Smooth muscle cell (in vitro differentiated cells): ENCODE results near the gene ZNF521. TPM values are rescaled to one million over a fixed set of nuclear protein-coding genes. Genes with fewer than 3 reads are reported as not detected.

Source experiments
- DNase-seq: peaks from one replicate; lab custom pipeline; 2025; ENCODE audit not compliant: unreplicated experiment; lab: John Stamatoyannopoulos, UW
- H2AFZ ChIP-seq: fragments of 200-600 bp; sonication (generic); 2 replicates; pipeline ENCODE4 v1.6.0; 2016; ENCODE audit warnings: antibody characterized with exemption, low read depth, mild to moderate bottlenecking
- H3F3A ChIP-seq: fragments of 200-600 bp; sonication (generic); 2 replicates; pipeline ENCODE4 v1.6.0; 2017; ENCODE audit warnings: antibody characterized with exemption, low read depth
- H3K27ac ChIP-seq: fragments of 200-600 bp; sonication (generic); 2 replicates; pipeline ENCODE4 v1.5.1; 2016; ENCODE audit warnings: low read depth, mild to moderate bottlenecking
- H3K27me3 ChIP-seq: fragments of 200-600 bp; sonication (generic); 2 replicates; pipeline ENCODE4 v1.6.1; 2016; ENCODE audit warnings: low read depth, mild to moderate bottlenecking
- H3K36me3 ChIP-seq: fragments of 200-600 bp; sonication (generic); 2 replicates; pipeline ENCODE4 v1.5.1; 2016; ENCODE audit warnings: low read depth
- H3K4me1 ChIP-seq: fragments of 200-600 bp; sonication (generic); 2 replicates; pipeline ENCODE4 v1.5.1; 2016; ENCODE audit warnings: low read depth
- H3K4me2 ChIP-seq: fragments of 200-600 bp; sonication (generic); 2 replicates; pipeline ENCODE4 v1.6.0; 2016; ENCODE audit warnings: mild to moderate bottlenecking
- H3K4me3 ChIP-seq: fragments of 200-600 bp; sonication (generic); 2 replicates; pipeline ENCODE4 v1.5.1; 2016; ENCODE audit warnings: mild to moderate bottlenecking
- H3K79me2 ChIP-seq: fragments of 200-600 bp; sonication (generic); 2 replicates; pipeline ENCODE4 v1.6.0; 2016; ENCODE audit warnings: low read depth, mild to moderate bottlenecking
- H3K9ac ChIP-seq: fragments of 200-600 bp; sonication (generic); 2 replicates; pipeline ENCODE4 v1.6.0; 2016; ENCODE audit warnings: low read depth
- H3K9me3 ChIP-seq: fragments of 200-600 bp; sonication (generic); replicated peaks from 2 replicates; pipeline ENCODE4 v1.5.1; 2016; ENCODE audit warnings: low read depth
- H4K20me1 ChIP-seq: fragments of 200-600 bp; sonication (generic); 2 replicates; pipeline ENCODE4 v1.6.0; 2016; ENCODE audit warnings: low read depth
- CTCF ChIP-seq: fragments of 200-600 bp; sonication (generic); IDR thresholded peaks from 2 replicates; pipeline ENCODE4 v1.5.1; 2017; ENCODE audit warnings: borderline replicate concordance, mild to moderate bottlenecking, antibody characterized with exemption; ENCODE audit not compliant: insufficient read depth, poor library complexity, severe bottlenecking
- WGBS: methylation state at CpG from one replicate; pipeline ENCODE4 v1.1.7; 2016; ENCODE audit warnings: low lambda C conversion rate; 5-methylcytosine and 5-hydroxymethylcytosine counted together
- polyA plus RNA-seq: library from polyadenylated mRNA; unstranded; fragments of >200 nt; fragmentation: Nextera tagmentation; extraction: Ambion mirVana; gene quantifications from 2 replicates; pipeline ENCODE4 v1.2.1, GENCODE V29; 2016
- total RNA-seq: library from RNA; depleted of rRNA; stranded (reverse); fragments of >200 nt; gene quantifications from 2 replicates; pipeline ENCODE4 v1.2.3, GENCODE V29; 2014

ZNF521 gene
- total and polyA plus RNA-seq, 2 experiments from 2014 or later, result 19.9 to 36.4 TPM

- H3F3A ChIP-seq, result no peaks in the 10 kb centered on the region
- H4K20me1 ChIP-seq, result no peaks in the 10 kb centered on the region
- DNase-seq, result no peak
- H2AFZ ChIP-seq, result no peak overlapping the region
- H3K79me2 ChIP-seq, result no peaks in the 10 kb centered on the region
- H3K9me3 ChIP-seq, result no peaks in the 10 kb centered on the region
- H3K4me2 ChIP-seq, result no peak overlapping the region
- no peaks in the 10 kb centered on the region for H3K36me3 ChIP-seq
- TF ChIP-seq CTCF, result no peak
- WGBS, result 90% methylated on average over 4 of the region's 5 CpGs
- no peak overlapping the region for H3K27ac ChIP-seq
- H3K27me3 ChIP-seq, result peaks cover 35% of the 10 kb centered on the region
- H3K4me3 ChIP-seq, result no peak overlapping the region
- no peaks in the 10 kb centered on the region for H3K4me1 ChIP-seq
- H3K9ac ChIP-seq, result no peak overlapping the region
Observed at GRCh38 chr18:25360301-25360899, 8.4 kb upstream of the ZNF521 start.

- Histone ChIP-seq H3K79me2 (peaks cover 12% of the 10 kb centered on the region), H3K4me3 (peak overlapping the region; percentile 65), H3K4me1 (peaks cover 5% of the 10 kb centered on the region), H3K36me3 (no peaks in the 10 kb centered on the region), H2AFZ (no peak overlapping the region), H3F3A (peaks cover 9% of the 10 kb centered on the region), H3K27me3 (peaks cover 52% of the 10 kb centered on the region), H3K9ac (no peak overlapping the region), H3K27ac (no peak overlapping the region), H3K4me2 (peak overlapping the region; percentile 84), H3K9me3 (no peaks in the 10 kb centered on the region), H4K20me1 (peaks cover 7% of the 10 kb centered on the region)
- 75% methylated on average over 4 of the region's 4 CpGs for WGBS
- DNase-seq, result no peak
- TF ChIP-seq CTCF, result no peak
Observed at GRCh38 chr18:25353080-25353479, 1.1 kb upstream of the ZNF521 start.

- Histone ChIP-seq H3K4me2 (peak overlapping the region; percentile 84), H3K9ac (peak overlapping the region; percentile 7), H3K27ac (peak overlapping the region; percentile 47), H3K4me1 (peaks cover 8% of the 10 kb centered on the region), H3K79me2 (peaks cover 17% of the 10 kb centered on the region), H3K9me3 (no peaks in the 10 kb centered on the region), H3K36me3 (no peaks in the 10 kb centered on the region), H4K20me1 (peaks cover 11% of the 10 kb centered on the region), H2AFZ (peak overlapping the region; percentile 45), H3K4me3 (peak overlapping the region; percentile 65), H3F3A (peaks cover 9% of the 10 kb centered on the region), H3K27me3 (peaks cover 52% of the 10 kb centered on the region)
- no peak for DNase-seq
- WGBS, result 3% methylated on average over 6 of the region's 6 CpGs
- no peak for TF ChIP-seq CTCF
Observed at GRCh38 chr18:25352629-25353005, 651 bp upstream of the ZNF521 start.

- H3K9me3 ChIP-seq, result no peaks in the 10 kb centered on the region
- under 1% methylated on average over 20 of the region's 20 CpGs for WGBS
- peak overlapping the region; percentile 88 for H3K9ac ChIP-seq
- H3K4me1 ChIP-seq, result peaks cover 21% of the 10 kb centered on the region
- peaks cover 24% of the 10 kb centered on the region for H4K20me1 ChIP-seq
- H3K4me3 ChIP-seq, result peak overlapping the region; percentile 92
- DNase-seq, result no peak
- peak overlapping the region; percentile 94 for H2AFZ ChIP-seq
- no peak for TF ChIP-seq CTCF
- peak overlapping the region; percentile 93 for H3K27ac ChIP-seq
- peaks cover 53% of the 10 kb centered on the region for H3K27me3 ChIP-seq
- H3K79me2 ChIP-seq, result peaks cover 30% of the 10 kb centered on the region
- peak overlapping the region; percentile 97 for H3K4me2 ChIP-seq
- H3F3A ChIP-seq, result peaks cover 9% of the 10 kb centered on the region
- H3K36me3 ChIP-seq, result no peaks in the 10 kb centered on the region
Observed at GRCh38 chr18:25351280-25351775, 638 bp downstream of the ZNF521 start.
